SHP77 treated with DMSO at 0.1 percent for 48 hours (cell line): ENCODE measurements around the gene MLXIPL.
A peak's percentile ranks its signal among the peaks of the same experiment; 100 is the strongest.
"Not testable (repeated sequence)": the region's sequence is repeated elsewhere in the genome, so short reads cannot be mapped to it uniquely, and the experiment has no call there.

Experiments
- DNase-seq: peaks from one replicate; lab custom pipeline; 2025; lab: John Stamatoyannopoulos, UW

Gene MLXIPL

GRCh38 chr7:73577627-73578341, 46.5 kb downstream of the MLXIPL start:
- DNase-seq: no peak

DNA sequence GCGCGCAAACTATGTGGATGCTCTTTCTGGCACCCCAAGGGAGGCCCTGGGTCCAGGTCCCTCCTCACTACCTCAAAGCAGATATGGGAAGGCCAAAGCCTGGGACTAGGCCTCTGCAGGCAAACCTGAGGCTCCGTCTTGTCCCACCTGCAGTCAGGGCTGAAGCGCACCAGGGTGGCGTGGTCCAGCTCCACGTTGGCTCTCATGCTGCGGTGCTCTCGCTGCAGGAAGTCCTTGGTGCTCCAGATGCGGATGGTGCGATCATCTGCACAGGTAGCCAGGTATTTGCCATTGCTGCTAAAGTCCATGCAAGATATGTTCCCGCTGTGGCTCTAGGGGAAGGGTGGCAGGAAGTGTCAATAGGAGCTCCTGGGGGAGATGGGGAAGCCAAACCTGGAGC, 50.5 kb downstream of the MLXIPL start:
- DNase-seq: no peak

DNA sequence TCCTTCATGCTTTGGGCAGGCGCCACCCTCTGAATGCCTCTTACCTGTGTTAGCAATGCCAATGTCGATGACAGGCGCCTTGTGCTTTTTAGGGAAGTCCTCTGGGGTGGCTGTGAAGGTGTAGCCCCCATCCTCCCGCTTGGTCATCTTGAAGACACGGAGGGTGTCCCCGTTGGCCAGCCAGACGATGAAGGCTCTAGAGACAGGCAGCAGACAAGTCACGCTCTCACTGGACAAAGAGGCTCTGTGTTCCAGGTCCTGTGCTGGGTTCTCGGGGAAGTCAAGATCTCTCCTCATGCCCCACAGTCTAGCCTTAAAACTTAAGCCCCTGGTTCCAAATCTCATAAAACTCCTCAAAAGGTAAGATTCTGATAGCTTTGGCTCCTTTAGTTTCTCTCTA, 51.0 kb downstream of the MLXIPL start:
- no peak for DNase-seq

GRCh38 chr7:73572767-73573186, 51.5 kb downstream of the MLXIPL start:
- DNase-seq: no peak

- no peak for DNase-seq
Measured at GRCh38 chr7:73570977-73571376, 53.3 kb downstream of the MLXIPL start.

DNA sequence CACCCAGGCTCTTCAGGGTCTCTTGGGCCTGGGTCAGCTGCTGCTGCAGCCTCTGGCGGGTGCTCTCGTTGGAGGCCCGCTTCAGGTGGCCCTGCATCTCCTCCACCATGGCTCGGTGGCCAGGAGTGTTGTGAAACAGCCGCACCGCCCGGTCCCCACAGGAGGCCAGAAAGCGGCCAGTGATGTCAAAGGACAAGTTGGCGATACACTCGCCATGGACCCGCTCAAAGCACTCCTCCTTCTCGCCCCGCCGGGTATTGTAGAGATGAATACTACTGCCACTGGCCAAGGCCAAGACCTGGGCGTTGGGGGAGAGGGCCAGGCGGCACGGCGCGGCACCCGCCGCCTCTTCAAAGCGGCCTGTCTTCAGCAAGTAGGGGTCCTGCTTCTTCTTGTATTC, 53.8 kb downstream of the MLXIPL start:
- DNase-seq: no peak

- no peak for DNase-seq
Measured at GRCh38 chr7:73569042-73569608, 55.2 kb downstream of the MLXIPL start.

DNA sequence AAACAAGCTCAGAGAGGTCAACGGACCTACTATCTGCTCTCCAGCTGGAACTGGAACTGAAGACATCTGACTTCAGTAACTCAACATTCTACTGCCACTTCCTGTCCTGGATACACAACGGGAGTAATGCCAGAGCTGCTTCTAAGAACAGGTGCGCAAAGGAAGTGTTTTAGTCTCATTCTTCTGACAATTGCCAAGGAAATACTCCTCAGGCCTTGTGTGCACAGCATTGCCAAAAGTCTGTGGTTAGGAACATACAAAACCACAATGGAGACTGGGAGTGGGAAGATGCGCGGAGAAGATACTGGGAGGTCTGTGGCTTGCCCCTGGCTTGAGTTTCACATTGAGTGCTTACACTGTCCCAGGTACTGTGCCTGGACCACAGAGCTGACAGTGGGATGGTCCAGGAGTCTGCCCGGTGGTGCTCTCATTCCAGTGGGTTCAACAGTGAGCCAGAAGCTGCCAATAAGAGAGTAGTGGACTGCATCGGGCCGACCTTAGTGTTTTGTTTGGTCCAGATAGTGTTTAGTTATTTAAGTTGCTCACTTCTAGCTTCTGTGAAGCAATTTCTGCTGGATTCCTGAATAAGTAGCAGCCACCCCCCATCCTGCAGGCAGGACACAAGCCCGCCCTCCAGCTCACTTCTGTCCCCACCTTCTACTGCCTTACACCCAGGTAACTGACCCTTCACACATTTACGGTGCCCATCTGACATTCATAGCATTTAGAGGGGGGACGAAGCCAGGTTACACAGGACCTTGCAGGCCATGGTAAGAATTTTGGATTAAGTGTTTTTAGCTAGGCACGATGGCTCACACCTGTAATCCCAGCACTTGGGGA, 56.3 kb downstream of the MLXIPL start:
- no peak for DNase-seq

- DNase-seq: no peak
Measured at GRCh38 chr7:73567140-73567539, 57.2 kb downstream of the MLXIPL start.

DNA sequence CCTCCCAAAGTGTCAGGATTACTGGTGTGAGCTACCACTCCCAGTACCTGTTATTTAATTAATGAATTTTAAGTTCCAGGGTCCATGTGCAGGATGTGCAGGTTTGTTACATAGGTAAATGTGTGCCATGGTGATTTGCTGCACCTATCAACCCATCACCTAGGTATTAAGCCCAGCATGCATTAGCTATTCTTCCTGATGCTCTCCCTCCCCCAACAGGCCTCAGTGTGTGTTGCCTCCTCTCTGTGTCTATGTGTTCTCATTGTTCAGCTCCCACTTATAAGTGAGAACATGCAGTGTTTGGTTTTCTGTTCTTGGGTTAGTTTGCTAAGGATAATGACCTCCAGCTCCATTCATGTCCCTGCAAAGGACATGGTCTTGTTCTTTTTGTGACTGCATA, 57.9 kb downstream of the MLXIPL start:
- not testable (repeated sequence) for DNase-seq

DNA sequence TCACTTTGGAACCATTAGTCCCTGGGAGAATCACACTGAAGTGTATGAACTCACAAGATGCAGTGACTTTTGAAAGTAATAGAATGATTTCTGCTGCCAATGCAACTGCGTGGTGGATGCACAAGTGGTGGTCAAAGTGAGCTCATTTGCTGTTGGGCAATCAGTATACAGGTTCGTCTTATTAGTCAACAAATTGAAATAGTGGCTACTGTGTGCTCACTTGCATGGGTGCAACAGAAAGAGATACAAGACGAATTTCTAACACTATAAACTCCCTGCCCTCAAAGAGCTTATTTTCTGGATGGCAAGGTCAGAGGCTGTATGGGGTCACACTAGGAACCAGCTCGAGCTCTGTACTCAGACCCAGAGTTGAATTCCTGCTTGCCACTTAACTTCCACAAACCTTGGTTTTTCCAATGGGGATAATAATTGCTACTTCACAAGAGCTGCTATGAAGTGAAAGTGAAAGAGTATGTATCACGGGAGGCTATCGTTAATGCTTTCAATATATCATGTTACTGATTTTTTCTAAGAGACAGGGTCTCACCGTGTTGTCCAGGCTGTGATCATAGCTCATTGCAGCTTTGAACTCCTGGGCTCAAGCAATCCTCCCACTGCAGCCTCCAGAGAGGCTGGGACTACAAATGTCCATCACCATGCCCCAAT, 58.5 kb downstream of the MLXIPL start:
- no peak for DNase-seq

- DNase-seq: no peak
Measured at GRCh38 chr7:73560109-73560835, 64.0 kb downstream of the MLXIPL start.

DNA sequence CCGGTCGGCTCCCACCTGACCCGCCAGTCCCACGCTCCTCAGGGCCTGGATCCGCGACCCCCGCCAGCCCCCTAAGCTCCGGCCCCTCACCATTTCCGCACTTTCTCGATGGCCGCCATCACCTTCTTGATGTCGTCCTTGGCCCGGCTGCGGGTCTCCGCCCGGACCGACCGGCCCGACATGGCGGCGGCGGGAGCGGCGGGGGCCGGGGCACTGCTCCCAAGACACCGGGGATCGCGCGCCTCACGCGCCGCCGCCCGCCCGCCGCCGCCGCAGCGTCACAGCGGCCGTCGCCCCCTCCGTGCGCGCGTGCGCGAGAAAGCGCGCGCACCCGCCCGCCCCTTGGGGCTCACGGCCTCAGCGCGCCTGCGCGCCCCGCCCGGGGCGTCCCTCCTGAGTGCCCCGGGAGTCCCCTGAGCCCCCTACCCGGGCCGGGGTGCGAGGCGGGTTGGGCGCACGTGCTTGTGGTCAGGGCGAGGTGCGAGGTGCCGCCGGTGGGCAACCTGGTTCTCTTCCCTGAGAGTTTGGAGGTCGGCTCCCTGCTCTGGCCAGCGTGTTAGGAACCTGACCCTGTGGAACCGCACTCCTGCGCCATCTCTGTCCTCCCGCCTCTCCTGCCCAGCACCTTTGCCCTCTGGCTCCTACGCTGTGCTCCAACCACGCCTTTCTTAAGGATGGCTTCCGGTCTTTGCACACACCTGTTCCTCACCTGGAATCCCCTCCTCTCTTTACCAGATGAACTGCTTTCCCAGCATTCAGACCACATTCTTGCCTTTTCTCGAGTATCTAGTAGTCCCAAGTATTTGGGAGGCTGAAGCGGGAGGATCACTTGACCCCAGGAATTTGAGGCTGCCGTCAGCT, 66.7 kb downstream of the MLXIPL start, which contains the start of gene BCL7B:
Gene BCL7B, minus strand, starts transcription at position 294 of the 861 bp plus-strand sequence. Its CDS starts 112 bp downstream, at position 182.
- DNase-seq: peak; percentile 26

DNA sequence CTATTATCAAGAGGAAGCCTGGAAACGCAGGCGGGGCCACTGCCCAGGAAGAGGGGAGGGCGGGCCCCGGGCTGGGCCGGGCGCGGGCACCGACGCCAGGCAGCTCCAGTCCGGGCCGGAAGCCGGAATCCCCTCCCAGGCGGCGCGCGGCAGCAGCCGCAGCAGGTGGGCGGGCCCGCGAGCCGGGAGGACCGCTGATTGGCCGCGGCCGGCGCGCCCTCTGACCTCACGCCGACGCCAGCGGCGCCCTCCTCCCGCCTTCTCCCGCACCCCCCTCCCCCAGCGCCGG, 67.3 kb downstream of the MLXIPL start:
- peak; percentile 72 for DNase-seq

GRCh38 chr7:73556208-73557107, 67.9 kb downstream of the MLXIPL start:
- DNase-seq: no peak

GRCh38 chr7:73555411-73555982, 68.8 kb downstream of the MLXIPL start:
- no peak for DNase-seq

GRCh38 chr7:73550093-73550492, 74.2 kb downstream of the MLXIPL start:
- not testable (repeated sequence) for DNase-seq

GRCh38 chr7:73549176-73549575, 75.1 kb downstream of the MLXIPL start:
- no peak for DNase-seq

DNA sequence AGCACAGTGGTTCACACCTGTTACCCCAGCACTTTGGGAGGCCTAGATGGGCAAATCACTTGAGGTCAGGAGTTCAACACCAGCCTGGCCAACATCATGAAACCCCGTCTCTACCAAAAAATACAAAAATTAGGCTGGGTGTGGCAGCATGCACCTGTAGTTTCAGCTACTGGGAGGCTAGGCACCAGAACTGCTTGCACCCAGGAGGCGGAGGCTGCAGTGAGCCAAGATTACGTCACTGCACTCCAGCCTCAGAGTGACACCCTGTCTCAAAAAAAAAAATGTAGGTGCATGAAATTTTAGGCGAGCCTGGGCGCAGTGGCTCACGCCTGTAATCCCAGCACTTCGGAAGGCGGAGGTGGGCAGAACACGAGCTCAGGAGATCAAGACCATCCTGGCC, 76.5 kb downstream of the MLXIPL start:
- DNase-seq: no peak
